ENCODE data around the gene CATSPERB.
"Not testable (repeated sequence)": the region's sequence is repeated elsewhere in the genome, so short reads cannot be mapped to it uniquely, and the experiment has no call there.

Gene CATSPERB

GRCh38 chr14:91731018-91731417 lies 868 bp downstream of the CATSPERB start:
- no peak for DNase-seq

DNA sequence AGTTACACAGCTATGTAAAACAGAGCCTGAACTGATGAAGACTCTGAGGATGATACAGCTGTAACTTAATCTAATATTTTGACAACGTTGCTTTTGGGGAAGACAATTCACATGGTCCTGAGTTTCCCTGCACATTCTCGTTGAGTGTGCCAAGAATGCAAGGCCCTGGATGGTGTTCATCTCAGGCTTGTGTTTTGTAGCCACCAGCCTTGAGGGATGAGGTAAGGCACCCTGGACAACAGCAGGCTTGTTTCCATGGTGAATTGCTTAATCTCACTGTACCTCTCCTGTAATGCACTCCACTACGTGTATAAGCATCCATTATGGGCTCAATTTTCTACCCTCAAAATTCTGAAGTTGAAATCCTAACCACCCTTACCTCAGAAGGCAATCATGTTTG lies 2.1 kb downstream of the CATSPERB start:
- DNase-seq, result no peak

- DNase-seq, result no peak
Measured at GRCh38 chr14:91728616-91729183, 3.2 kb downstream of the CATSPERB start.

DNA sequence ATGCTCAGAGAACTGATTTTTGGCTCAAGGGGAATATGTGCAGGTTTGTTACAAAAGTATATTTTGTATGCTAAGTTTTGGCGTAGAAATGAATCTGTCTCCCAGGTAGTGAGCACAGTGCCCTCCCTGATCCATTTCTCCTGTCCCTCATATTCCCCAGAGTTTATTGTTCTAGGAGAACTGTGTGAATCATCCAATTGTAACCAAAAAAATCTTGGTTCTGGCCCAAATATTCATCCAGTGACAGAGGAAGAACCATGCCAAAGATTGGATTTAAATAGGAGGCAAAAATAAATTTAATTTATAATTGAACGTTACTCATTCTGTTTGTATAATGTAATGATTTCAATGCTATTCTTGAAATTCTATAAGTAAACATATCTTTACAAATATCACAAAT lies 4.8 kb downstream of the CATSPERB start:
- DNase-seq, result no peak

- DNase-seq, result no peak
Measured at GRCh38 chr14:91723501-91723900, 8.4 kb downstream of the CATSPERB start.

- no peak for DNase-seq
Measured at GRCh38 chr14:91722386-91722785, 9.5 kb downstream of the CATSPERB start.

DNA sequence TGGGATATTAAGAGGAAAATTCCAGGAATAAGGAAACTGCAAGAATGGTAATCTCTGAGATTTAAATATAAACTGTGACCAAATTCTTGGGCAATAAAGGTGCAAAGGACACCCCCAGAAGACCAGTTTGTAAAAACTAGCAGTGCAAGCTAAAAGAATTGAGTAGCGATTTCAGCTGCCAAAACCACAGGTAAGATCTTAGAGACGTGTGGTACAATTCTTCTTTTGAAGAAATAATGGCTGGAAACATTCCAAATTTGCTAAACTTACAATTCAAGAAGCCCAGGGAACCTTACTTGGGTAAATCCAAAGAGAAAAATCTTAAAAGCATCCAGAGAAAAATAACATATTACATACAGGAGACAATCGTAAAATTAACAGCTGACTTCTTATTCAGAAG lies 12.0 kb downstream of the CATSPERB start:
- DNase-seq, result no peak

GRCh38 chr14:91716999-91717398 lies 14.9 kb downstream of the CATSPERB start:
- no peak for DNase-seq

- no peak for DNase-seq
Measured at GRCh38 chr14:91714805-91715204, 17.1 kb downstream of the CATSPERB start.

DNA sequence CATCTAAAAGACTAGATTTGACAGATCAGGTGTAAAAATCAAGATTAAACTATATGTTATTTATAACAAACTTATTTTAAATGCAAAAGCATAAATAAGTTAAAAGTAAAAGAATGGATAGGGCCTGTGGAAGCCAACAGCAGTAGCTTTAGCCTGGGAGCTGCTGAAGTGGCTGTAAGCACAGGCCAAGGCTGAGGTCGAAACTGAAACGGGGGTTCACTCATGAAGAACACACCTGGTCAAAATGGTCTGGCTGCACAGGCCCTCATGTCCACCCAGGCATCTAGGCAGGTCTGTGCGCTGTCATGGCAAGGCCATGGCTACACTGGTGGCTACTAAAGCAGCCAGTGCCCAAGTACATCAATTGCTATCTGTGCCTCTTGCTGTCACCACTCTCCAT lies 23.1 kb downstream of the CATSPERB start:
- no peak for DNase-seq

DNA sequence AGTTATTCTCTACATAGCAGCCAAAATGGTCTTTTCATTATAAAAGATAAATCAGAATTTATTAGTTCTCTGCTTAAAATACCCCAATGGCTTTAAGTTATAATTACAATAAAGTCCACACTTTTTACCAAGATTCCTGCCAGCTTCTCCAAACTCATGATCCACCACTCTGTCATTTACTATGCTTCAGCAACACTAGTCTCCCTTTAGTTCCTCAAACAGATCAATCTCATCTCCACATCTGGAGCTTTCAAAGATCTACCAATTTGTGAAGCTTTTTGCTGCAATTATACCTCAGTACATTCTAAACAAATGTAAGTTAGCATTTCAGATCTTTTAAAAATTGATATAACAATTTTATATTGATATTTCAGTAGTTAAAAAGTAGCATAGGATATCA lies 24.9 kb downstream of the CATSPERB start:
- DNase-seq, result no peak

DNA sequence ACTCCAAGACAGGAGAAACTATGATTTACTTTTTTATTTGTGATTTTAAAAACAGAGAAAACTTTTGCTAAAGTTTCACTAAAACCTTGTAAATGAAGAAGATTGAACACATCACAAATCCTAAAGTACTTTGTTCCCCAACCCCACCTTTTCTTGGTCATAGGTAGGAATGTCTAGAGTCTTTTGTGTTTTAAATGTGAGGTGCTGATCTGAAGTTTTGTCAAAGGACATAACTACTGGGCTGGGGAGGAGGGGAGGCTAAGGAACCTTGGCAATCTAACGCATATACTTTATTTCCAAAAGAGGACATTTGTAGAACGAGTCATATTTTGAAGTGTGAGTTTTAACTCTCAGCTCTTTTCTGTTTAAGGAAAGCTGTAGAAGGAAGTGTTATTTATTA lies 37.2 kb downstream of the CATSPERB start:
- DNase-seq, result no peak

- no peak for DNase-seq
Measured at GRCh38 chr14:91693346-91693745, 38.5 kb downstream of the CATSPERB start.

DNA sequence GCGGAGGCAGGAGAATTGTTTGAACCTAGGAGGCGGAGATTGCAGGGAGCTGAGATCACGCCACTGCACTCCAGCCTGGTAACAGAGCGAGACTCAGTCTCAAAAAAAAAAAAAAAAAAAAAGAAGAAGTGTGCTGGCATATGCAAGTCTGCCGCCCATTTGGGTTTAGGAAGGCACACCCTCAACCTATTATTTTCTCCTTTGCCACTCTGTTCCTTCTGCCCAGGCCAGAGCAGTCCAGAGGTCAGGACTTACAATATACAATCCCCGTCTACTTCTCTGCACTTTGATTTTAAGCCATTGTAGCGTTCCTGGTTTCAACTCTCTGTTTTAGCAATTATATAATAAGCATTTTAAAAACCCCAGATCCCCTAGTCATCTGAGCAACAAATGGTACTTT lies 39.8 kb downstream of the CATSPERB start:
- no peak for DNase-seq

DNA sequence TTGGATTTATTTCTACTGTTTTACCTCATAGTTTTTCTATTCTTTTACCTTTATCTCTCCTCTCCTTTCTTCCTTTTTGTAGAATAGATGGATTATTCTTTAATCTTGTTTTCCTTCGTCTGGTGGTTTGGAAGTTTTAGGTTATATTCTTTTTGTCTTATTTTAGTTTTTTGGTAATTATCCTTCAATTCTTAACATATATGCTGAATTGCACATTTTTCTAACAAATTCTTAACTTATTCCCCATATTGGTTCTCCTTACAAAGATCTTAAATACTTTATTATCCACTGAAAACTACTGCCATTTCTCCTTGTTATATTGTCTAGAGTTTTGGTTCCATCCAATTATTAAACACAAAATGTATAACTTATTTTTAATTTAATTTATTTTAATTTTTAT lies 42.3 kb downstream of the CATSPERB start:
- DNase-seq, result no peak

- not testable (repeated sequence) for DNase-seq
Measured at GRCh38 chr14:91687436-91687835, 44.5 kb downstream of the CATSPERB start.

GRCh38 chr14:91685600-91685999 lies 46.3 kb downstream of the CATSPERB start:
- no peak for DNase-seq

- DNase-seq, result no peak
Measured at GRCh38 chr14:91681893-91682563, 49.9 kb downstream of the CATSPERB start.

DNA sequence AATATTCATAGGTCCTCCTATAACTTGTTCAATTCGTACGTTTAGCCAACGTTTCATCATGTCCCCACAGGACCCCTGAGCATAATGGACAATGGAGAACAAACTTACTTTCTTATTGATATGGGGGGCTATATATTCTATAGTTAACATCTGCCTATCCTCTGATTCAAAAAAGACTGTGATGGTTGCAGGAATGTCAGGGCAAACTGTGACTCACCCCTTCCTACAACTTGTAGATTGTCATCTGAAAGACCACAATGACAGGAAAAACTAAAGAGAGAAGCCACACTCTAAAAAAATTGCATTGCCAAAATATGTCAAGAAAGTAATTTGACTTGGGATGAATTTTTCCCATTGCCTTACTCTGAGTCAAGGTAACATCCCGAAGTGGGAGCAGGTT lies 50.8 kb downstream of the CATSPERB start:
- DNase-seq, result no peak

DNA sequence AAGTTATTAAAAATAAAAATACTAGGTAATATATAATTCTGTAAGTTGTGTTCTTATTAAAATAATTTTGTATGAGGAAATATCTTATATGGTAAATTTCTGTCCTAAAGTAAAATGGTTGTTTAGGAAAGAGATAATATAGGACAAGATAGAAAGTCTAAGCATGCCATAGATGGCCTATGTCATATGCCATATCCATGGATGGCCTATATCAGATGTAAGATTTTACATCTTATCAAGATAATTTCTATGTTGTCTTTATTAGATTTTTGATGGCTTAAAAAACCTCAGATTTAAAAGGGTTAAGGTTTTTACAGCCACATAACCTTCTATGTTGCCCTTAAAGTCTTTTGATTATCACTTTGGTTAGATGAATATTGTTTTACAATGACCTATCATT lies 52.6 kb downstream of the CATSPERB start:
- no peak for DNase-seq

GRCh38 chr14:91677687-91678086 lies 54.2 kb downstream of the CATSPERB start:
- DNase-seq, result not testable (repeated sequence)

GRCh38 chr14:91674911-91675310 lies 57.0 kb downstream of the CATSPERB start:
- DNase-seq, result no peak

GRCh38 chr14:91669867-91670266 lies 62.0 kb downstream of the CATSPERB start:
- DNase-seq, result no peak

GRCh38 chr14:91667101-91667500 lies 64.8 kb downstream of the CATSPERB start:
- DNase-seq, result not testable (repeated sequence)

GRCh38 chr14:91660790-91661189 lies 71.1 kb downstream of the CATSPERB start:
- no peak for DNase-seq

Measured in GOT3 (cell line).